Ovary (tissue), 3 donors: Measurements from ENCODE around the gene UEVLD.

Experiments used
- CTCF ChIP-seq, 3 donors: fragments of 450-650 bp in 2 of 3; fragments of 200-600 bp in 1 of 3; IDR thresholded peaks; one replicate each; pipeline versions ENCODE4 v1.5.1 to v1.8.0; 2016 to 2022; ENCODE audit warnings: antibody characterized with exemption in 3 of 3, mild to moderate bottlenecking in 1 of 3
- EP300 ChIP-seq: sonication (generic); formaldehyde crosslinking; IDR thresholded peaks from one replicate; pipeline ENCODE4 v1.6.1; 2017; ENCODE audit warnings: antibody characterized with exemption
- POLR2A ChIP-seq: fragments of 450-650 bp; IDR thresholded peaks from one replicate; pipeline ENCODE4 v1.6.1; 2017; ENCODE audit warnings: antibody characterized with exemption, mild to moderate bottlenecking, moderate library complexity
- donor health status: DM: no; HTN: no; CAD: no.

- TF ChIP-seq CTCF (IDR thresholded peaks at IDR 0.05) (no peak), POLR2A (no peak), EP300 (no peak)
Observed at GRCh38 chr11:18594999-18595749, 6.6 kb upstream of the UEVLD start.
